Heart left ventricle (tissue), 13 donors: ENCODE results near the gene NFKB1.

ENCODE experiments used
- POLR2A ChIP-seq, 2 donors: fragments of 450-650 bp; IDR thresholded peaks; one replicate each; pipeline ENCODE4 v1.6.1; 2017; ENCODE audit warnings: antibody characterized with exemption in 2 of 2, mild to moderate bottlenecking in 2 of 2, moderate library complexity in 2 of 2
- TF ChIP-seq, protein P1 (sequence below), 12 donors: fragments of 200-600 bp; sonication (generic) in 4 of 12; IDR thresholded peaks; one replicate each; pipeline versions ENCODE4 v1.5.0 to v1.8.0; 2018 to 2022; ENCODE audit warnings: antibody characterized with exemption in 12 of 12, mild to moderate bottlenecking in 5 of 12
- donor health status: ischemic (EF 13 %, LVEDD 7.1; RV severe dilation, severe dysfunction).
- donor health status: DM: no; HTN: yes; CAD: no.
- donor health status: DM: no; HTN: no; CAD: no.
- donor health status: ischemic (EF 25% LVEDD 6.9; RV normal size, moderate dysfunction).
- donor health status: ischemic (EF 25% LVEDD 5.7; RV mildly dilated, moderate dysfunction).
- donor health status: ischemic (EF 35%, LVEDD 5.7; RV mildly dilated, moderate dysfunction).
- donor health status: nonischemic (EF 11% LVEDD 7.7; RV severe dilation, severe dysfunction).
- donor health status: DM: yes; HTN: yes; CAD: no.
- donor health status: PGD.
- donor health status: ischemic (EF 29% LVEDD 5.4; RV normal size, mild dysfunction).
- donor health status: nonischemic (EF 23%, LVEDD 6.1; RV moderate dilation, normal function).

- TF ChIP-seq, protein P1, sequence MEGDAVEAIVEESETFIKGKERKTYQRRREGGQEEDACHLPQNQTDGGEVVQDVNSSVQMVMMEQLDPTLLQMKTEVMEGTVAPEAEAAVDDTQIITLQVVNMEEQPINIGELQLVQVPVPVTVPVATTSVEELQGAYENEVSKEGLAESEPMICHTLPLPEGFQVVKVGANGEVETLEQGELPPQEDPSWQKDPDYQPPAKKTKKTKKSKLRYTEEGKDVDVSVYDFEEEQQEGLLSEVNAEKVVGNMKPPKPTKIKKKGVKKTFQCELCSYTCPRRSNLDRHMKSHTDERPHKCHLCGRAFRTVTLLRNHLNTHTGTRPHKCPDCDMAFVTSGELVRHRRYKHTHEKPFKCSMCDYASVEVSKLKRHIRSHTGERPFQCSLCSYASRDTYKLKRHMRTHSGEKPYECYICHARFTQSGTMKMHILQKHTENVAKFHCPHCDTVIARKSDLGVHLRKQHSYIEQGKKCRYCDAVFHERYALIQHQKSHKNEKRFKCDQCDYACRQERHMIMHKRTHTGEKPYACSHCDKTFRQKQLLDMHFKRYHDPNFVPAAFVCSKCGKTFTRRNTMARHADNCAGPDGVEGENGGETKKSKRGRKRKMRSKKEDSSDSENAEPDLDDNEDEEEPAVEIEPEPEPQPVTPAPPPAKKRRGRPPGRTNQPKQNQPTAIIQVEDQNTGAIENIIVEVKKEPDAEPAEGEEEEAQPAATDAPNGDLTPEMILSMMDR (IDR thresholded peaks at IDR 0.05): no peak
- no peak for TF ChIP-seq POLR2A (IDR thresholded peaks at IDR 0.05)
Observed at GRCh38 chr4:102610476-102610875, 109.3 kb downstream of the NFKB1 start.
